GM10266 (cell line): ENCODE results near the gene ESRRG.

Experiments
- DNase-seq: peaks from one replicate; pipeline ENCODE4 v3.0.0; 2012; ENCODE audit errors: extremely low spot score
- TF ChIP-seq, protein P1 (sequence below): IDR thresholded peaks from 2 replicates; pipeline ENCODE4 v1.5.1; 2012; ENCODE audit warnings: mild to moderate bottlenecking, low read depth; ENCODE audit not compliant: control insufficient read depth, insufficient read depth; ENCODE audit errors: missing control alignments

The ESRRG gene

DNA sequence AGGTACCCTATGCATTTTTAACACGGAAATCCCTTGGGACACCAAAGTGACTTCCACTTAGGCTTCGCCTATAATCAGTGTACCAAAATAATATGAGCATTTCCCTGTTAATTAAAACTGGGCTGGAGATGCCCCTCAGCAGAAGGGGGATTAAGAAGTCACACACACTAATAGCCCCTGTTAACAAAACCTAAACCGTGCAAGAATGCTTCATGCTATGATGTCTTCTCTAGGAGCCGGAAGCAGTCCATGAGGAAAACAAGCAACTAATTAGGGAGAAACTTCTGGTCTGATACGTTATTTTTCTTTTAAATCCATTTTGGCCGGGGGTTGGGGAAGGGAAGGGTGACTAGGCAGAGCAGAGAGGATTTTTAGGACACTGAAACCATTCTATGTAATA is 123.4 kb downstream of the ESRRG start:
- DNase-seq: no peak
- TF ChIP-seq, protein P1, sequence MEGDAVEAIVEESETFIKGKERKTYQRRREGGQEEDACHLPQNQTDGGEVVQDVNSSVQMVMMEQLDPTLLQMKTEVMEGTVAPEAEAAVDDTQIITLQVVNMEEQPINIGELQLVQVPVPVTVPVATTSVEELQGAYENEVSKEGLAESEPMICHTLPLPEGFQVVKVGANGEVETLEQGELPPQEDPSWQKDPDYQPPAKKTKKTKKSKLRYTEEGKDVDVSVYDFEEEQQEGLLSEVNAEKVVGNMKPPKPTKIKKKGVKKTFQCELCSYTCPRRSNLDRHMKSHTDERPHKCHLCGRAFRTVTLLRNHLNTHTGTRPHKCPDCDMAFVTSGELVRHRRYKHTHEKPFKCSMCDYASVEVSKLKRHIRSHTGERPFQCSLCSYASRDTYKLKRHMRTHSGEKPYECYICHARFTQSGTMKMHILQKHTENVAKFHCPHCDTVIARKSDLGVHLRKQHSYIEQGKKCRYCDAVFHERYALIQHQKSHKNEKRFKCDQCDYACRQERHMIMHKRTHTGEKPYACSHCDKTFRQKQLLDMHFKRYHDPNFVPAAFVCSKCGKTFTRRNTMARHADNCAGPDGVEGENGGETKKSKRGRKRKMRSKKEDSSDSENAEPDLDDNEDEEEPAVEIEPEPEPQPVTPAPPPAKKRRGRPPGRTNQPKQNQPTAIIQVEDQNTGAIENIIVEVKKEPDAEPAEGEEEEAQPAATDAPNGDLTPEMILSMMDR: no peak

- no peak for DNase-seq
- TF ChIP-seq, protein P1: no peak
Observed at GRCh38 chr1:216598448-216598847, 124.8 kb downstream of the ESRRG start.

DNA sequence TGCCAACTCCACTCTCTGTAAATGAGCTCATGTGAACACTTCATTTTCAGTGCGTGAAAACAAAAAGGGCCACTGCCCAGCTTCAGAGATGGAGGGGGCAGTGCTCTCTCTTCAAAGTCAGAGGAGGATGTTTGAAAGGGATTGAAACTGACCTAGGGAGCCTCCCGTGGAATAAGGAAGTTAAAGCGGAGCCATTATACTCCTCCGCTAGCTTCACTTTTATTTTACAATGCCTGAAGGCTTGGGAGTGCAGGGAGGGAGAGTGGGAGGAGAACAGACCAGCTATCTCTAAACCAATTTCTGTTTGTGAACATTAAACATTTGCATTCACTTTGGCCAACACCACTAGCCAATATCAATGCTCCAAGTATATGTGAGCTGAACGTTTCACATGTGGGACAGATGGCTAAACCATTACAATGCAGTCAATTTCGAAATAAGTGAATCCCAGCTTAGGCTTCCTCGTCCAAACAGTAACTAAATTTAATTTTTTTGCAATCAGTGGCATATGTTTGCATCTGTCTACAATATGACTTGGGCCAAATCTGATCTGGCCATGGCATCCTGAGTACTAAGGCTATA is 126.9 kb downstream of the ESRRG start:
- TF ChIP-seq, protein P1: no peak
- no peak for DNase-seq

DNA sequence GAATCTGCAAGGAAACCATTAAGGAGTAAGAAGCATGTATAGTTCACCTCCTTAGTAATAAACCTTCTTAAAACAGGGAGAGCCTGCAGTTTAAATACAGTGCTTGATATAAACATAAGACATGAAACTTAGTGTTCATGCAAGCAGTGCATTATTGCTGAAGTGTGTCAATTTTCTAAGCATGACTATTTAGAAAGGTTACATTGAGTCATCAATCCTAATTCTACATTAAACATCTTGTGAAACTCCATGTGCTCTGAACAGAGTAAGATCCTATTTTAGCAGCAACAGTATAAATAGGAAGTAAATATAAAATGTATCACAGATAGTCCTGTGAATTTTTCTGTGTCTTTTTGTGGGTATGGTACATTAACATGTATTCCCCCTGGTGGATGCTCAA is 135.5 kb downstream of the ESRRG start:
- no peak for DNase-seq

DNA sequence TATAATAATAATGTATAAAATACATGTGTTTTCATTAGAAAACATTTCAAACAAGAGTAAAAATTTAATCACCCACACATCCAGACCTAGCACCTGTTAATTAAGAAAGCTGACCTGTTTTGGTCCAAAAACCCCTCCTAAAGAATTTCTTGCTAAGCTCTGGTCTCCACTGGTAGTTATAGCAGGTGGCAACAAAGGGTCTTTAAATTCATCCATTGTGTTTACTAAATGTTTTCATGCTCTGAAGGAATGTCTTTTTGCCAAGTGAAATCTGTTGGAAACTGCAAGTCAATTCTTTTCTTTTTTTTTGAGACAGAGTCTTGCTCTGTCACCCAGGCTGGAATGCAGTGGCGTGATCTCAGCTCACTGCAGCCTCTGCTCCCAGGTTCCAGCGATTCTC is 141.1 kb downstream of the ESRRG start:
- DNase-seq: no peak
- TF ChIP-seq, protein P1: no peak

More for the DNA sequence above, 135.5 kb downstream of the ESRRG start:
- TF ChIP-seq, protein P1: no peak

- TF ChIP-seq, protein P1: no peak
- DNase-seq: no peak
Observed at GRCh38 chr1:216580538-216581057, 142.6 kb downstream of the ESRRG start.

- no peak for DNase-seq
- TF ChIP-seq, protein P1: no peak
Observed at GRCh38 chr1:216576234-216576937, 146.8 kb downstream of the ESRRG start.
